H1 (cell line): ENCODE data around the gene TPRKB. TPM values are rescaled to one million over a fixed set of nuclear protein-coding genes. Genes with fewer than 3 reads are reported as not detected.

Experiments used
- ASH2L ChIP-seq: fragments of 200-600, 300-600 bp; sonication (generic); IDR thresholded peaks from one replicate; pipeline ENCODE4 v1.7.1; 2017; ENCODE audit warnings: low read length
- BCL11A ChIP-seq, 2 experiments: IDR thresholded peaks; one replicate each; pipeline ENCODE4 v1.6.1; 2011; ENCODE audit warnings: low read depth in 2 of 2, low read length in 2 of 2, mild to moderate bottlenecking in 2 of 2
- BRCA1 ChIP-seq: IDR thresholded peaks from 2 replicates; pipeline ENCODE4 v1.6.1; 2012; ENCODE audit warnings: low read depth, low read length, improper control_type of control experiment
- CBX5 ChIP-seq: fragments of 300-800, 300-1000 bp; sonication (generic); IDR thresholded peaks from 2 replicates; pipeline ENCODE4 v1.7.1; 2016; ENCODE audit warnings: antibody characterized with exemption, low read length, low read depth
- CBX8 ChIP-seq: fragments of 300-800, 300-1000 bp; sonication (generic); IDR thresholded peaks from 2 replicates; pipeline ENCODE4 v1.7.1; 2016; ENCODE audit warnings: low read depth, low read length, borderline replicate concordance
- CEBPB ChIP-seq: IDR thresholded peaks from 2 replicates; pipeline ENCODE4 v1.6.1; 2012; ENCODE audit warnings: low read depth, low read length
- CREB1 ChIP-seq: IDR thresholded peaks from 2 replicates; pipeline ENCODE4 v1.6.1; 2012; ENCODE audit warnings: inconsistent platforms
- EP300 ChIP-seq, 2 experiments: IDR thresholded peaks; 1 replicate in 1 of 2; 2 replicates in 1 of 2; pipeline ENCODE4 v1.6.1; 2011 to 2012; ENCODE audit warnings: low read depth in 2 of 2, low read length in 2 of 2, mild to moderate bottlenecking in 2 of 2, borderline replicate concordance in 1 of 2, inconsistent platforms in 1 of 2, moderate library complexity in 1 of 2
- HDAC2 ChIP-seq, 2 experiments: fragments of 300-600 bp in 1 of 2; sonication (generic) in 1 of 2; IDR thresholded peaks; 2 replicates each; pipeline ENCODE4 v1.6.1; 2011 to 2012; ENCODE audit warnings: low read depth in 2 of 2, low read length in 2 of 2, mild to moderate bottlenecking in 2 of 2, moderate library complexity in 2 of 2, borderline replicate concordance in 1 of 2, inconsistent platforms in 1 of 2
- HDAC6 ChIP-seq: IDR thresholded peaks from one replicate; pipeline ENCODE4 v1.7.1; 2012; ENCODE audit warnings: low read depth, mild to moderate bottlenecking, inconsistent platforms, low read length, moderate library complexity
- KDM1A ChIP-seq: fragments of 200-600, 300-600 bp; sonication (generic); IDR thresholded peaks from 2 replicates; pipeline ENCODE4 v1.7.1; 2016; ENCODE audit warnings: mild to moderate bottlenecking, low read length, borderline replicate concordance
- PHF8 ChIP-seq: fragments of 200-600 bp; sonication (generic); conservative IDR thresholded peaks from 2 replicates; pipeline ENCODE4 v1.7.1; 2012; ENCODE audit warnings: low read depth, mild to moderate bottlenecking, inconsistent platforms, low read length, moderate library complexity
- RAD21 ChIP-seq, 2 experiments: IDR thresholded peaks in 1 of 2; conservative IDR thresholded peaks in 1 of 2; 2 replicates each; pipeline ENCODE4 v1.6.1; 2011; ENCODE audit warnings: low read depth in 2 of 2, low read length in 2 of 2, improper control_type of control experiment in 1 of 2, inconsistent platforms in 1 of 2, mild to moderate bottlenecking in 1 of 2, moderate library complexity in 1 of 2
- RBBP5 ChIP-seq: IDR thresholded peaks from 2 replicates; pipeline ENCODE4 v1.7.1; 2012; ENCODE audit warnings: low read depth, mild to moderate bottlenecking, inconsistent platforms, low read length, moderate library complexity, borderline replicate concordance
- SIRT6 ChIP-seq: IDR thresholded peaks from one replicate; pipeline ENCODE4 v1.7.1; 2012; ENCODE audit warnings: low read length, inconsistent platforms
- TAF7 ChIP-seq: optimal IDR thresholded peaks from 2 replicates; pipeline ENCODE3; 2011; ENCODE audit warnings: low read depth, mild to moderate bottlenecking, inconsistent platforms, low read length, moderate library complexity, borderline replicate concordance
- TBP ChIP-seq: IDR thresholded peaks from 2 replicates; pipeline ENCODE4 v1.6.1; 2011; ENCODE audit warnings: low read depth, low read length, improper control_type of control experiment
- TEAD4 ChIP-seq: IDR thresholded peaks from 2 replicates; pipeline ENCODE4 v1.6.1; 2012; ENCODE audit warnings: low read depth, low read length, inconsistent platforms, mixed read lengths
- ZNF274 ChIP-seq: IDR thresholded peaks from 2 replicates; pipeline ENCODE4 v1.7.0; 2012; ENCODE audit warnings: low read length, borderline replicate concordance; ENCODE audit errors: extremely low read depth
- polyA plus RNA-seq, 7 experiments: library from polyadenylated mRNA; depleted of rRNA in 3 of 7; stranded (reverse) in 5 of 7; unstranded in 2 of 7; fragments of >200 nt in 5 of 7; fragments of 200-250 nt in 2 of 7; gene quantifications; 1 replicate in 5 of 7; 2 replicates in 1 of 7; 4 replicates in 1 of 7; pipeline versions ENCODE4 v1.2.1 to v1.2.3, GENCODE V29; 2011 to 2013; ENCODE audit warnings: missing spikeins in 2 of 7, mixed read lengths in 2 of 7
- total RNA-seq: library from RNA; stranded (reverse); fragmentation: NEBNext Ultra II Directional; extraction: Animal tissue kit (Norgen Biotek cat#: 25700); gene quantifications from 2 replicates; pipeline ENCODE4 v1.2.1, GENCODE V29; 2021
- TF ChIP-seq, protein P1 (sequence below): IDR thresholded peaks from 2 replicates; pipeline ENCODE4 v1.6.1; 2012; ENCODE audit warnings: low read length, inconsistent platforms
- TF ChIP-seq, protein P2 (sequence below): IDR thresholded peaks from 2 replicates; pipeline ENCODE4 v1.6.1; 2012; ENCODE audit warnings: inconsistent platforms

TPRKB gene
- total and polyA plus RNA-seq, 2 of the 8 experiments (the other 6 are each of a cell fraction or from before 2014, with no cell fraction given) = 40.3 to 41.6 TPM

- TF ChIP-seq RBBP5 = no peak
- TF ChIP-seq CEBPB = 0 out of 2 replicates have a peak, but pooled peaks have one; percentile 0
- no peak for TF ChIP-seq HDAC2 (IDR thresholded peaks at IDR 0.05; ENCODE audit: borderline replicate concordance in 1 of 2, low read depth in 2 of 2, low read length in 2 of 2)
- TF ChIP-seq ZNF274 = no peak
- peak; percentile 83 for TF ChIP-seq PHF8
- TF ChIP-seq ASH2L = peak; percentile 55
- no peak for TF ChIP-seq BRCA1
- no peak for TF ChIP-seq SIRT6
- no peak for TF ChIP-seq CBX5
- TF ChIP-seq BCL11A (IDR thresholded peaks at IDR 0.05; ENCODE audit: low read depth in 2 of 2, low read length in 2 of 2) = no peak
- TF ChIP-seq CREB1 = 0 out of 2 replicates have a peak, but pooled peaks have one; percentile 40
- TF ChIP-seq, protein P1, sequence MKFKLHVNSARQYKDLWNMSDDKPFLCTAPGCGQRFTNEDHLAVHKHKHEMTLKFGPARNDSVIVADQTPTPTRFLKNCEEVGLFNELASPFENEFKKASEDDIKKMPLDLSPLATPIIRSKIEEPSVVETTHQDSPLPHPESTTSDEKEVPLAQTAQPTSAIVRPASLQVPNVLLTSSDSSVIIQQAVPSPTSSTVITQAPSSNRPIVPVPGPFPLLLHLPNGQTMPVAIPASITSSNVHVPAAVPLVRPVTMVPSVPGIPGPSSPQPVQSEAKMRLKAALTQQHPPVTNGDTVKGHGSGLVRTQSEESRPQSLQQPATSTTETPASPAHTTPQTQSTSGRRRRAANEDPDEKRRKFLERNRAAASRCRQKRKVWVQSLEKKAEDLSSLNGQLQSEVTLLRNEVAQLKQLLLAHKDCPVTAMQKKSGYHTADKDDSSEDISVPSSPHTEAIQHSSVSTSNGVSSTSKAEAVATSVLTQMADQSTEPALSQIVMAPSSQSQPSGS = peak; percentile 90
- no peak for TF ChIP-seq EP300 (IDR thresholded peaks at IDR 0.05; ENCODE audit: borderline replicate concordance in 1 of 2, low read depth in 2 of 2, low read length in 2 of 2)
- TF ChIP-seq, protein P2, sequence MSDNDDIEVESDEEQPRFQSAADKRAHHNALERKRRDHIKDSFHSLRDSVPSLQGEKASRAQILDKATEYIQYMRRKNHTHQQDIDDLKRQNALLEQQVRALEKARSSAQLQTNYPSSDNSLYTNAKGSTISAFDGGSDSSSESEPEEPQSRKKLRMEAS = 0 out of 2 replicates have a peak, but pooled peaks have one; percentile 54
- TF ChIP-seq TAF7 = peak; percentile 74
- TF ChIP-seq HDAC6 = no peak
- no peak for TF ChIP-seq TEAD4
- TF ChIP-seq KDM1A = no peak
- TF ChIP-seq CBX8 = no peak
- TF ChIP-seq RAD21 (IDR thresholded peaks at IDR 0.05 in 1 of 2, conservative IDR thresholded peaks at IDR 0.05 in 1 of 2; ENCODE audit: low read depth in 2 of 2, low read length in 2 of 2) = no peak
- TF ChIP-seq TBP = peak; percentile 65
Observed at GRCh38 chr2:73736855-73737779, at the start of gene TPRKB (continued).
